Activated CD8-positive, alpha-beta T cell treated with anti-CD3 and anti-CD28 coated beads for 36 hours (primary cell): ENCODE measurements around the gene P2RY12. TPM values are rescaled to one million over a fixed set of nuclear protein-coding genes. Genes with fewer than 3 reads are reported as not detected.

Experiments
- ATAC-seq: fragments of 200-7000 bp; cut with Tn5 transposase; one replicate; pipeline ENCODE4 v1.10.0; 2021; ENCODE audit warnings: mild to moderate bottlenecking, moderate library complexity
- CTCF ChIA-PET: fragments of 350-600 bp; sonication (Branson Sonifier 250); formaldehyde crosslinking; loops from one replicate; lab custom pipeline; 2021; ENCODE audit warnings: antibody characterized with exemption; lab: Charles Lee
- POLR2A ChIA-PET: fragments of 350-600 bp; sonication (Branson Sonifier 250); formaldehyde crosslinking; loops from one replicate; lab custom pipeline; 2021; ENCODE audit warnings: antibody characterized with exemption; lab: Charles Lee
- DNase-seq: peaks from one replicate; pipeline ENCODE4 v3.0.0-alpha.2; 2020
- H3K27ac Mint-ChIP-seq: one replicate; pipeline ENCODE4 v1.8.0; 2021; ENCODE audit warnings: mild to moderate bottlenecking, mixed read lengths
- H3K27me3 Mint-ChIP-seq: one replicate; pipeline ENCODE4 v1.8.0; 2021; ENCODE audit warnings: mixed read lengths
- H3K36me3 Mint-ChIP-seq: one replicate; pipeline ENCODE4 v1.8.0; 2021; ENCODE audit warnings: low read depth, mixed read lengths
- H3K4me1 Mint-ChIP-seq: one replicate; pipeline ENCODE4 v1.8.0; 2021; ENCODE audit warnings: low read depth, mixed read lengths
- H3K4me3 Mint-ChIP-seq: one replicate; pipeline ENCODE4 v1.8.0; 2021; ENCODE audit warnings: mild to moderate bottlenecking, moderate library complexity, mixed read lengths
- H3K9me3 Mint-ChIP-seq: one replicate; pipeline ENCODE4 v1.8.0; 2021; ENCODE audit warnings: mixed read lengths
- CTCF ChIP-seq: fragments of 200-600 bp; IDR thresholded peaks from one replicate; pipeline ENCODE4 v1.8.0; 2022; ENCODE audit warnings: antibody characterized with exemption, mild to moderate bottlenecking
- intact Hi-C: fragments of 100-400 bp; cut with micrococcal nuclease; formaldehyde crosslinking; loops from one replicate; pipeline ENCODE4 v1.10.0; 2022
- total RNA-seq, 2 experiments: library from RNA; stranded (reverse); gene quantifications; one replicate each; pipeline ENCODE4 v1.2.3, GENCODE V29; 2021

The P2RY12 gene
- total RNA-seq, 2 experiments from 2014 or later, result not detected

GRCh38 chr3:151346292-151346691 is 38.3 kb downstream of the P2RY12 start:
- no peak for TF ChIP-seq CTCF
- peaks cover 20% of the 10 kb centered on the region for H3K27me3 Mint-ChIP-seq
- no peak overlapping the region for H3K27ac Mint-ChIP-seq
- H3K4me1 Mint-ChIP-seq, result peaks cover 6% of the 10 kb centered on the region
- ATAC-seq (no peak), DNase-seq (no peak)
- H3K36me3 Mint-ChIP-seq, result no peaks in the 10 kb centered on the region
- no peaks in the 10 kb centered on the region for H3K9me3 Mint-ChIP-seq
- CTCF ChIA-PET, result interaction anchor here (0.6 to 1.5 kb wide), 3 partner anchors 9 to 93 kb away, joined by 3 to 4 read pairs (median 3); no protein-coding TSS in a partner anchor
- POLR2A ChIA-PET, result no interaction called here
- no peak overlapping the region for H3K4me3 Mint-ChIP-seq
- intact Hi-C loops, result no loop called here

GRCh38 chr3:151345859-151346258 is 38.7 kb downstream of the P2RY12 start:
- H3K27ac Mint-ChIP-seq, result no peak overlapping the region
- no peaks in the 10 kb centered on the region for H3K36me3 Mint-ChIP-seq
- no peak for DNase-seq
- no peak for ATAC-seq
- peaks cover 20% of the 10 kb centered on the region for H3K27me3 Mint-ChIP-seq
- peaks cover 4% of the 10 kb centered on the region for H3K4me1 Mint-ChIP-seq
- CTCF ChIA-PET, result interaction anchor here (0.6 to 1.5 kb wide), 3 partner anchors 9 to 94 kb away, joined by 3 to 4 read pairs (median 3); no protein-coding TSS in a partner anchor
- intact Hi-C loops, result no loop called here
- POLR2A ChIA-PET, result no interaction called here
- no peak overlapping the region for H3K4me3 Mint-ChIP-seq
- no peaks in the 10 kb centered on the region for H3K9me3 Mint-ChIP-seq
- TF ChIP-seq CTCF, result no peak

- no peak for DNase-seq
- ATAC-seq, result no peak
- Mint-ChIP-seq H3K36me3 (no peaks in the 10 kb centered on the region), H3K4me1 (peaks cover 6% of the 10 kb centered on the region), H3K9me3 (no peaks in the 10 kb centered on the region), H3K27ac (no peak overlapping the region), H3K4me3 (no peak overlapping the region), H3K27me3 (peaks cover 3% of the 10 kb centered on the region)
- POLR2A ChIA-PET, result no interaction called here
- CTCF ChIA-PET, result interaction anchor here (1.3 to 1.4 kb wide), 2 partner anchors 48 to 164 kb away, joined by 4 to 5 read pairs; no protein-coding TSS in a partner anchor
- intact Hi-C loops, result no loop called here
- TF ChIP-seq CTCF, result no peak
These were observed 52.9 kb downstream of the P2RY12 start for GRCh38 chr3:151331696-151332095.

GRCh38 chr3:151330899-151331298 is 53.7 kb downstream of the P2RY12 start:
- Mint-ChIP-seq H3K27me3 (peaks cover 6% of the 10 kb centered on the region), H3K27ac (no peak overlapping the region), H3K4me1 (peaks cover 6% of the 10 kb centered on the region), H3K4me3 (no peak overlapping the region), H3K36me3 (no peaks in the 10 kb centered on the region), H3K9me3 (no peaks in the 10 kb centered on the region)
- ATAC-seq, result no peak
- POLR2A ChIA-PET, result no interaction called here
- no peak for DNase-seq
- no peak for TF ChIP-seq CTCF
- intact Hi-C loops, result no loop called here
- CTCF ChIA-PET, result interaction anchor here (1.3 to 1.4 kb wide), 2 partner anchors 47 to 163 kb away, joined by 4 to 5 read pairs; no protein-coding TSS in a partner anchor

GRCh38 chr3:151330379-151330778 is 54.2 kb downstream of the P2RY12 start:
- no peak for DNase-seq
- Mint-ChIP-seq H3K9me3 (no peaks in the 10 kb centered on the region), H3K27me3 (peaks cover 6% of the 10 kb centered on the region), H3K4me1 (peaks cover 6% of the 10 kb centered on the region), H3K36me3 (no peaks in the 10 kb centered on the region), H3K4me3 (no peak overlapping the region), H3K27ac (no peak overlapping the region)
- TF ChIP-seq CTCF, result no peak
- ChIA-PET POLR2A (no interaction called here), CTCF (interaction anchor here (1.3 kb wide), 1 partner anchor 163 kb away, joined by 5 read pairs; no protein-coding TSS in a partner anchor)
- intact Hi-C loops, result no loop called here
- ATAC-seq, result no peak
